Measurements from ENCODE around the gene RAPGEF2.

RAPGEF2 gene

GRCh38 chr4:159144112-159144694, 41.3 kb downstream of the RAPGEF2 start:
- TF ChIP-seq MYC (IDR thresholded peaks at IDR 0.05; ENCODE audit: low read depth, low read length) (no peak), CTCF (IDR thresholded peaks at IDR 0.05; ENCODE audit: low read depth, low read length) (no peak), POLR2A (IDR thresholded peaks at IDR 0.05; ENCODE audit: extremely low read depth, insufficient read length) (no peak), MAX (IDR thresholded peaks at IDR 0.05; ENCODE audit: low read depth, low read length) (no peak)
- DNase-seq (ENCODE audit: low read depth): no peak
- no peak overlapping the region for H3K4me3 ChIP-seq (ENCODE audit: low read depth, low read length)

GRCh38 chr4:159145318-159145991, 42.6 kb downstream of the RAPGEF2 start:
- TF ChIP-seq POLR2A (IDR thresholded peaks at IDR 0.05; ENCODE audit: extremely low read depth, insufficient read length) (no peak), MYC (IDR thresholded peaks at IDR 0.05; ENCODE audit: low read depth, low read length) (no peak), MAX (IDR thresholded peaks at IDR 0.05; ENCODE audit: low read depth, low read length) (no peak), CTCF (IDR thresholded peaks at IDR 0.05; ENCODE audit: low read depth, low read length) (no peak)
- H3K4me3 ChIP-seq (ENCODE audit: low read depth, low read length): no peak overlapping the region
- no peak for DNase-seq (ENCODE audit: low read depth)

GRCh38 chr4:159145992-159146330, 43.1 kb downstream of the RAPGEF2 start:
- H3K4me3 ChIP-seq (ENCODE audit: low read depth, low read length): no peak overlapping the region
- TF ChIP-seq MAX (IDR thresholded peaks at IDR 0.05; ENCODE audit: low read depth, low read length): no peak
- no peak for DNase-seq (ENCODE audit: low read depth)

- TF ChIP-seq MYC (IDR thresholded peaks at IDR 0.05; ENCODE audit: low read depth, low read length) (no peak), CTCF (IDR thresholded peaks at IDR 0.05; ENCODE audit: low read depth, low read length) (no peak), POLR2A (IDR thresholded peaks at IDR 0.05; ENCODE audit: extremely low read depth, insufficient read length) (no peak), MAX (IDR thresholded peaks at IDR 0.05; ENCODE audit: low read depth, low read length) (no peak)
- no peak overlapping the region for H3K4me3 ChIP-seq (ENCODE audit: low read depth, low read length)
- DNase-seq (ENCODE audit: low read depth): no peak
Measured at GRCh38 chr4:159146488-159146887, 43.6 kb downstream of the RAPGEF2 start.

- no peak for TF ChIP-seq POLR2A (IDR thresholded peaks at IDR 0.05; ENCODE audit: extremely low read depth, insufficient read length)
Measured at GRCh38 chr4:159148441-159148840, 45.6 kb downstream of the RAPGEF2 start.

GRCh38 chr4:159149666-159150065, 46.8 kb downstream of the RAPGEF2 start:
- no peak for TF ChIP-seq CTCF (IDR thresholded peaks at IDR 0.05; ENCODE audit: low read depth, low read length)
- no peak for DNase-seq (ENCODE audit: low read depth)
- no peak overlapping the region for H3K4me3 ChIP-seq (ENCODE audit: low read depth, low read length)

More at GRCh38 chr4:159148441-159148840, 45.6 kb downstream of the RAPGEF2 start:
- DNase-seq (ENCODE audit: low read depth): no peak
- H3K4me3 ChIP-seq (ENCODE audit: low read depth, low read length): no peak overlapping the region

- no peak for DNase-seq (ENCODE audit: low read depth)
- TF ChIP-seq CTCF (IDR thresholded peaks at IDR 0.05; ENCODE audit: low read depth, low read length): no peak
- TF ChIP-seq POLR2A (IDR thresholded peaks at IDR 0.05; ENCODE audit: extremely low read depth, insufficient read length): no peak
- TF ChIP-seq MAX (IDR thresholded peaks at IDR 0.05; ENCODE audit: low read depth, low read length): no peak
- no peak overlapping the region for H3K4me3 ChIP-seq (ENCODE audit: low read depth, low read length)
Measured at GRCh38 chr4:159150396-159150795, 47.5 kb downstream of the RAPGEF2 start.

Data from NB4 (cell line).